ENCODE measurements around the gene ATRX. TPM values are rescaled to one million over a fixed set of nuclear protein-coding genes. Genes with fewer than 3 reads are reported as not detected.

The ATRX gene
- total and polyA plus RNA-seq, 2 donors (not counting 1 experiment from before 2014, with no cell fraction given) = 19.3 to 173 TPM

GRCh38 chrX:77528034-77528433, 258.0 kb downstream of the ATRX start:
- TF ChIP-seq EZH2 (IDR thresholded peaks at IDR 0.05; ENCODE audit: borderline replicate concordance, insufficient read depth, low read depth, low read length, poor library complexity, severe bottlenecking) = no peak
- no peak for TF ChIP-seq CTCF (IDR thresholded peaks at IDR 0.05)
- Histone ChIP-seq H3K9me3 (ENCODE audit: control extremely low read depth in 1 of 3, control insufficient read depth in 2 of 3, insufficient read depth in 1 of 3, low read length in 2 of 3) (peaks cover 0 to 5% (median 0%) of the 10 kb centered on the region in 3 donors), H3K4me2 (replicated peaks; ENCODE audit: low read depth, low read length, poor library complexity, severe bottlenecking) (no peak overlapping the region), H3K4me1 (ENCODE audit: control insufficient read depth in 2 of 2, insufficient read depth in 2 of 2, low read length in 2 of 2) (no peaks in the 10 kb centered on the region), H3K4me3 (ENCODE audit: control extremely low read depth in 1 of 5, extremely low read depth in 1 of 5, insufficient read depth in 1 of 5, low read depth in 2 of 5, low read length in 4 of 5) (no peak overlapping the region), H3K27me3 (replicated peaks in 1 of 4; ENCODE audit: control extremely low read depth in 1 of 4, control insufficient read depth in 3 of 4, insufficient read depth in 4 of 4, low read length in 3 of 4) (no peaks in the 10 kb centered on the region), H4K20me1 (ENCODE audit: control insufficient read depth, insufficient read depth, low read length, poor library complexity, severe bottlenecking) (no peaks in the 10 kb centered on the region), H3K79me2 (ENCODE audit: control insufficient read depth, insufficient read depth, low read length) (no peaks in the 10 kb centered on the region), H3K9ac (ENCODE audit: low read length) (no peak overlapping the region), H3K36me3 (replicated peaks in 1 of 2; ENCODE audit: control extremely low read depth in 1 of 2, control insufficient read depth in 1 of 2, extremely low read depth in 1 of 2, insufficient read depth in 2 of 2, low read length in 1 of 2) (peaks cover 0 to 7% of the 10 kb centered on the region in 2 experiments), H3K27ac (ENCODE audit: low read length in 2 of 2) (no peak overlapping the region), H2AFZ (ENCODE audit: insufficient read depth, low read depth, low read length, poor library complexity, severe bottlenecking) (no peak overlapping the region)
- no peak overlapping the region for H3K4me3 Mint-ChIP-seq
- POLR2A ChIA-PET = no interaction called here
- no peaks in the 10 kb centered on the region for H3K27me3 Mint-ChIP-seq
- H3K4me1 Mint-ChIP-seq = peaks cover 5% of the 10 kb centered on the region
- DNase-seq (no peak), ATAC-seq (ENCODE audit: low read depth) (no peak)
- no peak overlapping the region for H3K27ac Mint-ChIP-seq
- 100% methylated on average over 2 of the region's 7 CpGs for WGBS (ENCODE audit: insufficient coverage)
- intact Hi-C loops (cut with micrococcal nuclease) = no loop called here
- CTCF ChIA-PET = no interaction called here
- peaks cover 2% of the 10 kb centered on the region for H3K9me3 Mint-ChIP-seq (ENCODE audit: insufficient read depth)

GRCh38 chrX:77527233-77528001, 258.6 kb downstream of the ATRX start:
- no peak overlapping the region for H3K27ac Mint-ChIP-seq
- DNase-seq = no peak
- no peaks in the 10 kb centered on the region for H3K79me2 ChIP-seq (ENCODE audit: control insufficient read depth, insufficient read depth, low read length)
- H3K4me3 Mint-ChIP-seq = no peak overlapping the region
- TF ChIP-seq CTCF (IDR thresholded peaks at IDR 0.05) = no peak
- TF ChIP-seq EZH2 (IDR thresholded peaks at IDR 0.05; ENCODE audit: borderline replicate concordance, insufficient read depth, low read depth, low read length, poor library complexity, severe bottlenecking) = no peak
- H2AFZ ChIP-seq (ENCODE audit: insufficient read depth, low read depth, low read length, poor library complexity, severe bottlenecking) = no peak overlapping the region
- H3K27ac ChIP-seq (ENCODE audit: low read length in 2 of 2) = no peak overlapping the region
- ATAC-seq (ENCODE audit: low read depth) = no peak
- ChIA-PET CTCF (no interaction called here), POLR2A (no interaction called here)
- H3K4me3 ChIP-seq (ENCODE audit: control extremely low read depth in 1 of 5, extremely low read depth in 1 of 5, insufficient read depth in 1 of 5, low read depth in 2 of 5, low read length in 4 of 5) = no peak overlapping the region
- no peak overlapping the region for H3K4me2 ChIP-seq (replicated peaks; ENCODE audit: low read depth, low read length, poor library complexity, severe bottlenecking)
- H3K9me3 ChIP-seq (ENCODE audit: control extremely low read depth in 1 of 3, control insufficient read depth in 2 of 3, insufficient read depth in 1 of 3, low read length in 2 of 3) = peaks cover 0 to 5% (median 0%) of the 10 kb centered on the region in 3 donors
- no peaks in the 10 kb centered on the region for H3K27me3 ChIP-seq (replicated peaks in 1 of 4; ENCODE audit: control extremely low read depth in 1 of 4, control insufficient read depth in 3 of 4, insufficient read depth in 4 of 4, low read length in 3 of 4)
- H3K4me1 ChIP-seq (ENCODE audit: control insufficient read depth in 2 of 2, insufficient read depth in 2 of 2, low read length in 2 of 2) = no peaks in the 10 kb centered on the region
- no peak overlapping the region for H3K9ac ChIP-seq (ENCODE audit: low read length)
- H3K36me3 ChIP-seq (replicated peaks in 1 of 2; ENCODE audit: control extremely low read depth in 1 of 2, control insufficient read depth in 1 of 2, extremely low read depth in 1 of 2, insufficient read depth in 2 of 2, low read length in 1 of 2) = peaks cover 0 to 9% of the 10 kb centered on the region in 2 experiments
- 97% methylated on average over 14 of the region's 18 CpGs for WGBS (ENCODE audit: insufficient coverage)
- H3K4me1 Mint-ChIP-seq = peaks cover 5% of the 10 kb centered on the region
- intact Hi-C loops (cut with micrococcal nuclease) = no loop called here
- H3K27me3 Mint-ChIP-seq = no peaks in the 10 kb centered on the region
- H4K20me1 ChIP-seq (ENCODE audit: control insufficient read depth, insufficient read depth, low read length, poor library complexity, severe bottlenecking) = no peaks in the 10 kb centered on the region
- peaks cover 2% of the 10 kb centered on the region for H3K9me3 Mint-ChIP-seq (ENCODE audit: insufficient read depth)

Data from B cell (primary cell).